Measurements from ENCODE around the gene CCDC87.

- TF ChIP-seq GATA2 (IDR thresholded peaks at IDR 0.05; ENCODE audit: low read depth, low read length) (no peak), GATA3 (IDR thresholded peaks at IDR 0.05; ENCODE audit: low read depth, low read length) (no peak)
Measured at GRCh38 chr11:66612458-66612857, 19.6 kb upstream of the CCDC87 start.
